Breast epithelium (tissue), 3 donors: Measurements from ENCODE around the gene NCEH1.

Experiments used
- CTCF ChIP-seq, 3 donors: fragments of 450-650 bp; IDR thresholded peaks; one replicate each; pipeline ENCODE4 v1.5.1; 2016 to 2017; ENCODE audit warnings: antibody characterized with exemption in 3 of 3, mild to moderate bottlenecking in 3 of 3, moderate library complexity in 3 of 3
- POLR2A ChIP-seq: fragments of 450-650 bp; IDR thresholded peaks from one replicate; pipeline ENCODE4 v1.6.1; 2016; ENCODE audit warnings: antibody characterized with exemption, mild to moderate bottlenecking, moderate library complexity
- POLR2AphosphoS5 ChIP-seq, 3 donors: sonication (generic); formaldehyde crosslinking; IDR thresholded peaks; one replicate each; pipeline ENCODE4 v1.6.1; 2017; ENCODE audit warnings: antibody characterized with exemption in 3 of 3

GRCh38 chr3:172750069-172750367 is 39.2 kb upstream of the NCEH1 start:
- TF ChIP-seq CTCF (IDR thresholded peaks at IDR 0.05) (no peak), POLR2A (no peak), POLR2AphosphoS5 (IDR thresholded peaks at IDR 0.05) (no peak)
